Gastrocnemius medialis (tissue), 4 donors: ENCODE data around the gene UBE2D3.

ENCODE experiments used
- POLR2A ChIP-seq, 2 donors: fragments of 450-650 bp; IDR thresholded peaks; one replicate each; pipeline ENCODE4 v1.6.1; 2017; ENCODE audit warnings: antibody characterized with exemption in 2 of 2, mild to moderate bottlenecking in 2 of 2, moderate library complexity in 2 of 2
- TF ChIP-seq, protein P1 (sequence below), 5 experiments: fragments of 450-650 bp in 3 of 5; fragments of 200-600 bp in 2 of 5; sonication (generic) in 2 of 5; IDR thresholded peaks in 4 of 5; conservative IDR thresholded peaks in 1 of 5; 1 replicate in 4 of 5; 2 replicates in 1 of 5; pipeline ENCODE4 v1.5.1; 2016 to 2019; ENCODE audit warnings: antibody characterized with exemption in 5 of 5, mild to moderate bottlenecking in 3 of 5, moderate library complexity in 3 of 5

GRCh38 chr4:102794999-102795398, 32.4 kb downstream of the UBE2D3 start:
- TF ChIP-seq, protein P1, sequence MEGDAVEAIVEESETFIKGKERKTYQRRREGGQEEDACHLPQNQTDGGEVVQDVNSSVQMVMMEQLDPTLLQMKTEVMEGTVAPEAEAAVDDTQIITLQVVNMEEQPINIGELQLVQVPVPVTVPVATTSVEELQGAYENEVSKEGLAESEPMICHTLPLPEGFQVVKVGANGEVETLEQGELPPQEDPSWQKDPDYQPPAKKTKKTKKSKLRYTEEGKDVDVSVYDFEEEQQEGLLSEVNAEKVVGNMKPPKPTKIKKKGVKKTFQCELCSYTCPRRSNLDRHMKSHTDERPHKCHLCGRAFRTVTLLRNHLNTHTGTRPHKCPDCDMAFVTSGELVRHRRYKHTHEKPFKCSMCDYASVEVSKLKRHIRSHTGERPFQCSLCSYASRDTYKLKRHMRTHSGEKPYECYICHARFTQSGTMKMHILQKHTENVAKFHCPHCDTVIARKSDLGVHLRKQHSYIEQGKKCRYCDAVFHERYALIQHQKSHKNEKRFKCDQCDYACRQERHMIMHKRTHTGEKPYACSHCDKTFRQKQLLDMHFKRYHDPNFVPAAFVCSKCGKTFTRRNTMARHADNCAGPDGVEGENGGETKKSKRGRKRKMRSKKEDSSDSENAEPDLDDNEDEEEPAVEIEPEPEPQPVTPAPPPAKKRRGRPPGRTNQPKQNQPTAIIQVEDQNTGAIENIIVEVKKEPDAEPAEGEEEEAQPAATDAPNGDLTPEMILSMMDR (IDR thresholded peaks at IDR 0.05 in 4 of 5, conservative IDR thresholded peaks at IDR 0.05 in 1 of 5) = no peak
- TF ChIP-seq POLR2A (IDR thresholded peaks at IDR 0.05) = no peak
